Calu3 (cell line): ENCODE measurements around the gene COL11A2. TPM values are rescaled to one million over a fixed set of nuclear protein-coding genes. Genes with fewer than 3 reads are reported as not detected.

ENCODE experiments used
- BruUV-seq: library from RNA; stranded (reverse); fragments of 400-500 nt; replicated peaks from 2 replicates; lab custom pipeline; 2021; lab: Mats Ljungman, UMichigan
- CTCF ChIA-PET: fragments of 300-600 bp; sonication (Branson Sonifier 250); formaldehyde crosslinking; loops from one replicate; lab custom pipeline; 2022; ENCODE audit warnings: antibody characterized with exemption; lab: Charles Lee
- DNase-seq: peaks from one replicate; pipeline ENCODE4 v3.0.0; 2022
- H3K27ac Mint-ChIP-seq: one replicate; pipeline ENCODE4 v1.8.0; 2022; ENCODE audit warnings: mixed read lengths; ENCODE audit not compliant: unreplicated experiment
- H3K27me3 Mint-ChIP-seq: one replicate; pipeline ENCODE4 v1.8.0; 2022; ENCODE audit warnings: mixed read lengths; ENCODE audit not compliant: unreplicated experiment
- H3K36me3 Mint-ChIP-seq: one replicate; pipeline ENCODE4 v1.8.0; 2022; ENCODE audit warnings: mild to moderate bottlenecking, moderate library complexity, mixed read lengths; ENCODE audit not compliant: insufficient read depth, unreplicated experiment
- H3K4me1 Mint-ChIP-seq: one replicate; pipeline ENCODE4 v1.8.0; 2022; ENCODE audit warnings: mild to moderate bottlenecking, low read depth, mixed read lengths; ENCODE audit not compliant: unreplicated experiment
- H3K4me3 Mint-ChIP-seq: one replicate; pipeline ENCODE4 v1.8.0; 2022; ENCODE audit warnings: mild to moderate bottlenecking, low read depth, moderate library complexity, mixed read lengths; ENCODE audit not compliant: unreplicated experiment
- H3K9me3 Mint-ChIP-seq: one replicate; pipeline ENCODE4 v1.8.0; 2022; ENCODE audit warnings: low read depth, mixed read lengths; ENCODE audit not compliant: unreplicated experiment
- intact Hi-C: fragments of 100-400 bp; cut with micrococcal nuclease; formaldehyde crosslinking; loops from one replicate; pipeline ENCODE4 v1.10.0; 2022; ENCODE audit not compliant: unreplicated experiment
- total RNA-seq: library from RNA; stranded (reverse); gene quantifications from 2 replicates; pipeline ENCODE4 v1.2.3, GENCODE V29; 2022
- TF ChIP-seq, protein P1 (sequence below): fragments of 200-600 bp; IDR thresholded peaks from one replicate; pipeline ENCODE4 v1.8.0; 2022; ENCODE audit warnings: antibody characterized with exemption; ENCODE audit not compliant: unreplicated experiment

Gene COL11A2
- total RNA-seq, 1 experiment from 2014 or later = 1.8 TPM

DNA sequence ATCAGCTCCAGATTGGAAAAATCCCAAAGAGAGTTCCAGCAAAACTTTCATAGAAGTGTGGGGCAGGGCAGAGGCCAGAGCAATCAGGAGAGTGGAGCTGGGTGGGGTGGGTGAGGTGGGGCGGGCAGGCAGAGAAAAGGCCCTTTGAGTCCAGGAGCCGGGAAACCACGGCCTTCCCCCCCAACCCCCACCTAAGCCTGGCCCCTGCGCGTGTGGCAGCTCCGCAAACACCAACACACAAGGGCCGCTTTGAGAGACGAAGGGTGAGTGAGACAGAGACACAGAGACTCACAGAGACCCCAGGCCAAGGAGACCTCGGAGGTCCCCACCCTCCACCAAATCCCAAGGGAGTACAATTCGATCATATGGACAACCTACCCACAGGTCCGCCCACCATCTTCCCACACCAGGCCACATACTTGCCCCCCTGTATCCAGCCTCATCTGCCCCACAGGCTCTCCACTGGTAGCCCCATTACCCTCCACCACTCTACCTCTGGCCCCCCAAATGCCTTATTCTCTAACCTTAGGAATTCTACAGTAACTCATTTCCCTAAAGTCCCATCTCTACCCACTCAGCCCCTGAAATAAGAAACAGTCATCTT lies 1.7 kb downstream of the COL11A2 start:
- H3K9me3 Mint-ChIP-seq = no peaks in the 10 kb centered on the region
- intact Hi-C loops = no loop called here
- H3K4me1 Mint-ChIP-seq = peaks cover 12% of the 10 kb centered on the region
- no peak overlapping the region for H3K27ac Mint-ChIP-seq
- H3K4me3 Mint-ChIP-seq = no peak overlapping the region
- CTCF ChIA-PET = interaction anchor here (0.6 kb wide), 1 partner anchor 475 kb away, joined by 4 read pairs; no protein-coding TSS in a partner anchor
- no TSS peak for BruUV-seq
- peaks cover 78% of the 10 kb centered on the region for H3K27me3 Mint-ChIP-seq
- H3K36me3 Mint-ChIP-seq = peaks cover 24% of the 10 kb centered on the region
- no peak for DNase-seq
- TF ChIP-seq, protein P1, sequence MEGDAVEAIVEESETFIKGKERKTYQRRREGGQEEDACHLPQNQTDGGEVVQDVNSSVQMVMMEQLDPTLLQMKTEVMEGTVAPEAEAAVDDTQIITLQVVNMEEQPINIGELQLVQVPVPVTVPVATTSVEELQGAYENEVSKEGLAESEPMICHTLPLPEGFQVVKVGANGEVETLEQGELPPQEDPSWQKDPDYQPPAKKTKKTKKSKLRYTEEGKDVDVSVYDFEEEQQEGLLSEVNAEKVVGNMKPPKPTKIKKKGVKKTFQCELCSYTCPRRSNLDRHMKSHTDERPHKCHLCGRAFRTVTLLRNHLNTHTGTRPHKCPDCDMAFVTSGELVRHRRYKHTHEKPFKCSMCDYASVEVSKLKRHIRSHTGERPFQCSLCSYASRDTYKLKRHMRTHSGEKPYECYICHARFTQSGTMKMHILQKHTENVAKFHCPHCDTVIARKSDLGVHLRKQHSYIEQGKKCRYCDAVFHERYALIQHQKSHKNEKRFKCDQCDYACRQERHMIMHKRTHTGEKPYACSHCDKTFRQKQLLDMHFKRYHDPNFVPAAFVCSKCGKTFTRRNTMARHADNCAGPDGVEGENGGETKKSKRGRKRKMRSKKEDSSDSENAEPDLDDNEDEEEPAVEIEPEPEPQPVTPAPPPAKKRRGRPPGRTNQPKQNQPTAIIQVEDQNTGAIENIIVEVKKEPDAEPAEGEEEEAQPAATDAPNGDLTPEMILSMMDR = no peak

DNA sequence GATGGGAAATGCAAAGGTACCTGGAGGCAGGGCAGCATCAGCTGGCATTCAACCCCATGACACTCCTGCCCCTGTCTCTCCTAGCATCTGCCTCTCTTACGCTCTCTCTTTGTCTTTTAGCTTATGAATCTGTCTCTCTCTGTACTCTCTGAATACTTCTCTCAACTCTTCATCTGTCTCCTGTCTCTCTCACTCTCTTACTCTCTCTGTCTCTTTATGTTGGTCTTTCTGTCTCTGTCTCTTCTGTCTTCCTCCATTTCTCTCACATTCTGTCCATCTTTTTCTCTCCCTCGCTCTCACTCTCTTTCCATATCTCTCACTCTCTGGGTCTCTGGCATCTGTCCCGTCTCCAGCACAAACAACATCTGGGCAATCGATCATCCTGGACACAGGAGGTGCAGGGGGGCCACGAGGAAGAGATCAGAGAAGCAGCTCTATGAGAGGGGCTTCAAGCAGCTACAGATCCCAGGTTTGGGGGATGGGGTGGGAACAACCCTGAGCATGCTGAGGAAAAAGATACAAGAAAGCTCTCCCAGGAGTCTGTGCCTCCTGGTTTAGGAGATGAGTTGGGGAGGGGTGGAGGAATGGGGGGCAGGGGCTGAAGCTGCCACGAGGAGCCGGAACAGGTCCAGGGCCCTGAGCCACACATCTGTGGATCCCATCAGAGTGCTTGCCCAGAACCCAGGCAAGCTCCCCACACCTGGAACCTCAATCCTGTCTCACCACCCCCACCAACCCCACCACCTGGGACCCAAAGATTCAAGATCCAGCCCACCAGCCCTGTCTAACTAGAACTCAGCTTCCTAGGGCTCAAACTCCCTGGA lies 2.4 kb downstream of the COL11A2 start:
- H3K27ac Mint-ChIP-seq = no peak overlapping the region
- intact Hi-C loops = no loop called here

DNA sequence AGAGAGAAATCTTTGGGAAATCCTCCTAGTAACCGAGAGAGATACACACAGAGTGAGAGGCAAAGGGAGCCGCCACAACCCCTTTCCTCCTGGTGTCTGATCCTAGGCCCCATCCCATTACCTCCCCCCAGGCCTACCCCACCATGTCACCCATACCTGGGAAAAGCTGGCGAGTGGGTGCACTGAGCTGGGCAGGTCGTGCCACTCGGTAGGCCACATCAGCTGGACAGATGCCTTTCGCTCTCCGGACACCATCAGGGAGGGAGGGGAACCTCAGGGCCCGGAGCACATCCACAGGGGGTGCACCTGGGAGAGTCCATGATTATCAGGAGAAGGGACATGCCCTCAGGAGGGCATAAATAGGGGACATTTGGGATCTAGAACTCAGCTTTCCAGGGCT lies 3.1 kb downstream of the COL11A2 start:
- TF ChIP-seq, protein P1 = no peak
- Mint-ChIP-seq H3K27ac (no peak overlapping the region), H3K4me3 (no peak overlapping the region), H3K27me3 (peaks cover 93% of the 10 kb centered on the region), H3K4me1 (peaks cover 12% of the 10 kb centered on the region), H3K9me3 (peaks cover 2% of the 10 kb centered on the region), H3K36me3 (peaks cover 13% of the 10 kb centered on the region)
- DNase-seq = no peak
- no TSS peak for BruUV-seq
- CTCF ChIA-PET = interaction anchor here (0.6 kb wide), 1 partner anchor 11 kb away, joined by 4 read pairs; no protein-coding TSS in a partner anchor
- intact Hi-C loops = no loop called here

More for the DNA sequence above, 2.4 kb downstream of the COL11A2 start:
- H3K4me1 Mint-ChIP-seq = peaks cover 12% of the 10 kb centered on the region
- H3K27me3 Mint-ChIP-seq = peaks cover 86% of the 10 kb centered on the region
- TF ChIP-seq, protein P1 = no peak
- no peak for DNase-seq
- peaks cover 16% of the 10 kb centered on the region for H3K36me3 Mint-ChIP-seq
- CTCF ChIA-PET = interaction anchor here (0.6 kb wide), 2 partner anchors 10 to 476 kb away, joined by 4 read pairs; no protein-coding TSS in a partner anchor
- H3K4me3 Mint-ChIP-seq = no peak overlapping the region
- BruUV-seq = no TSS peak
- H3K9me3 Mint-ChIP-seq = no peaks in the 10 kb centered on the region

DNA sequence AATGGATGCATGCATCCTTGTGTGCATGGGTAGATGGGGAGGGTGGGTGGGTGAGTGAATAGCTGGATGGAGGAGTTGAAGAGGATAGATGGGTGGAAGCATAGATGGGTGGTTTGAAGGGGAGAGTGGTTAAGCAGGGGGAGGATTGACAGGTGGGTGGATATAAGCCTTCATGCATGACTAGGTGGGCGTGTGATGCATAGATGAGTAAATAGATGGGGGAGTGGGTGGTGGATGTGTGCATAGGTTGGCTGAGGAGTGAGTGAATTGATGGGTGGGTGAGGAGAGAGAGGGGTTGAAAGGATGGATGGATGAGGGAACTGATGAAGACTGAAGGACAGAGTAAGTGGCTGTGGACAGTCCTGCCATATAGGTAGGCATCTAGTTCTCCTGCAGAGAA lies 4.5 kb downstream of the COL11A2 start:
- H3K4me3 Mint-ChIP-seq = no peak overlapping the region
- peaks cover 12% of the 10 kb centered on the region for H3K4me1 Mint-ChIP-seq
- BruUV-seq = no TSS peak
- no peak overlapping the region for H3K27ac Mint-ChIP-seq
- TF ChIP-seq, protein P1 = no peak
- DNase-seq = no peak
- peaks cover 4% of the 10 kb centered on the region for H3K36me3 Mint-ChIP-seq
- H3K9me3 Mint-ChIP-seq = peaks cover 7% of the 10 kb centered on the region
- CTCF ChIA-PET = no interaction called here
- peaks cover 90% of the 10 kb centered on the region for H3K27me3 Mint-ChIP-seq
- intact Hi-C loops = no loop called here
